NT2/D1 (cell line): ENCODE data around the gene SRMS.
A peak's percentile ranks its signal among the peaks of the same experiment; 100 is the strongest.

Experiments used
- DNase-seq: peaks from one replicate; pipeline ENCODE4 v3.0.0-alpha.2; 2011; ENCODE audit warnings: low read depth, low spot score
- H3K27me3 ChIP-seq: 2 replicates; pipeline ENCODE4 v1.6.0; 2011; ENCODE audit warnings: mild to moderate bottlenecking; ENCODE audit not compliant: insufficient read length, insufficient read depth
- H3K36me3 ChIP-seq: 2 replicates; pipeline ENCODE4 v1.6.1; 2011; ENCODE audit warnings: mild to moderate bottlenecking, low read length, mixed read lengths; ENCODE audit not compliant: insufficient read depth, insufficient read length
- H3K4me1 ChIP-seq: 2 replicates; pipeline ENCODE4 v1.5.1; 2011; ENCODE audit not compliant: insufficient read depth, insufficient read length
- H3K4me3 ChIP-seq: 2 replicates; pipeline ENCODE4 v1.5.1; 2011; ENCODE audit warnings: low read depth; ENCODE audit not compliant: insufficient read length
- H3K9ac ChIP-seq: 2 replicates; pipeline ENCODE4 v1.6.0; 2011; ENCODE audit warnings: low read depth; ENCODE audit not compliant: insufficient read length
- H3K9me3 ChIP-seq: 2 replicates; pipeline ENCODE4 v1.5.1; 2011; ENCODE audit warnings: mild to moderate bottlenecking, low read length; ENCODE audit not compliant: insufficient read depth
- SUZ12 ChIP-seq: IDR thresholded peaks from 2 replicates; pipeline ENCODE4 v1.6.1; 2011; ENCODE audit not compliant: insufficient read length, insufficient read depth; ENCODE audit errors: extremely low read depth
- YY1 ChIP-seq: IDR thresholded peaks from 2 replicates; pipeline ENCODE4 v1.6.1; 2011; ENCODE audit not compliant: insufficient read length, insufficient read depth
- ZNF274 ChIP-seq: IDR thresholded peaks from 2 replicates; pipeline ENCODE4 v1.6.1; 2011; ENCODE audit warnings: mild to moderate bottlenecking, low read depth, low read length

Gene SRMS

GRCh38 chr20:63549679-63550282 lies 2.2 kb upstream of the SRMS start:
- Histone ChIP-seq H3K9me3 (no peaks in the 10 kb centered on the region), H3K4me1 (peaks cover 57% of the 10 kb centered on the region), H3K9ac (no peak overlapping the region), H3K36me3 (no peaks in the 10 kb centered on the region), H3K27me3 (no peaks in the 10 kb centered on the region), H3K4me3 (no peak overlapping the region)
- no peak for DNase-seq
- no peak for TF ChIP-seq YY1
- TF ChIP-seq SUZ12, result no peak

GRCh38 chr20:63549019-63549418 lies 1.5 kb upstream of the SRMS start:
- Histone ChIP-seq H3K4me1 (peaks cover 54% of the 10 kb centered on the region), H3K4me3 (no peak overlapping the region), H3K9ac (peak overlapping the region; percentile 1), H3K36me3 (no peaks in the 10 kb centered on the region), H3K9me3 (no peaks in the 10 kb centered on the region), H3K27me3 (no peaks in the 10 kb centered on the region)
- no peak for DNase-seq
- TF ChIP-seq YY1 (no peak), SUZ12 (no peak)

GRCh38 chr20:63548542-63548941 lies 993 bp upstream of the SRMS start:
- Histone ChIP-seq H3K27me3 (no peaks in the 10 kb centered on the region), H3K9ac (peak overlapping the region; percentile 62), H3K36me3 (no peaks in the 10 kb centered on the region), H3K9me3 (no peaks in the 10 kb centered on the region), H3K4me1 (peaks cover 54% of the 10 kb centered on the region), H3K4me3 (no peak overlapping the region)
- no peak for DNase-seq
- no peak for TF ChIP-seq SUZ12
- no peak for TF ChIP-seq ZNF274
- TF ChIP-seq YY1, result no peak

- no peak overlapping the region for H3K4me3 ChIP-seq
- H3K9me3 ChIP-seq, result no peaks in the 10 kb centered on the region
- no peaks in the 10 kb centered on the region for H3K27me3 ChIP-seq
- no peak for TF ChIP-seq YY1
- TF ChIP-seq SUZ12, result no peak
- no peak for TF ChIP-seq ZNF274
- no peak for DNase-seq
- H3K36me3 ChIP-seq, result no peaks in the 10 kb centered on the region
- peak overlapping the region; percentile 53 for H3K9ac ChIP-seq
- peaks cover 56% of the 10 kb centered on the region for H3K4me1 ChIP-seq
These were observed 409 bp downstream of the SRMS start for GRCh38 chr20:63546956-63547724.

GRCh38 chr20:63546256-63546955 lies 1.1 kb downstream of the SRMS start:
- Histone ChIP-seq H3K9me3 (no peaks in the 10 kb centered on the region), H3K9ac (peak overlapping the region; percentile 53), H3K4me3 (no peak overlapping the region), H3K4me1 (peaks cover 56% of the 10 kb centered on the region), H3K27me3 (no peaks in the 10 kb centered on the region), H3K36me3 (no peaks in the 10 kb centered on the region)
- TF ChIP-seq SUZ12, result no peak
- TF ChIP-seq ZNF274, result no peak
- no peak for TF ChIP-seq YY1
- DNase-seq, result no peak

GRCh38 chr20:63545814-63546213 lies 1.7 kb downstream of the SRMS start:
- Histone ChIP-seq H3K36me3 (no peaks in the 10 kb centered on the region), H3K27me3 (no peaks in the 10 kb centered on the region), H3K4me3 (no peak overlapping the region), H3K9me3 (no peaks in the 10 kb centered on the region), H3K9ac (no peak overlapping the region), H3K4me1 (peaks cover 51% of the 10 kb centered on the region)
- no peak for DNase-seq
- no peak for TF ChIP-seq YY1
- no peak for TF ChIP-seq ZNF274
- no peak for TF ChIP-seq SUZ12

- Histone ChIP-seq H3K4me1 (peaks cover 51% of the 10 kb centered on the region), H3K9me3 (no peaks in the 10 kb centered on the region), H3K4me3 (no peak overlapping the region), H3K27me3 (no peaks in the 10 kb centered on the region), H3K9ac (no peak overlapping the region), H3K36me3 (no peaks in the 10 kb centered on the region)
- no peak for TF ChIP-seq SUZ12
- no peak for TF ChIP-seq YY1
- no peak for TF ChIP-seq ZNF274
- DNase-seq, result no peak
These were observed 2.5 kb downstream of the SRMS start for GRCh38 chr20:63544958-63545516.
